HG02678 (cell line): ENCODE results near the gene MMP3.

Source experiments
- ATAC-seq: cut with Tn5 transposase; IDR thresholded peaks from one replicate; pipeline ENCODE4 v1.9.1; 2021; ENCODE audit warnings: mild to moderate bottlenecking, moderate library complexity; ENCODE audit not compliant: unreplicated experiment

Gene MMP3

GRCh38 chr11:102792604-102793003, 50.8 kb downstream of the MMP3 start:
- ATAC-seq: no peak

GRCh38 chr11:102791271-102792036, 52.0 kb downstream of the MMP3 start:
- ATAC-seq: no peak

GRCh38 chr11:102788334-102788995, 54.9 kb downstream of the MMP3 start:
- no peak for ATAC-seq
